Activated T-helper 1 cell treated with anti-CD3 and anti-CD28 coated beads, Interleukin-12 subunit alpha, Interleukin-12 subunit beta, Interleukin-2, Interleukin-4 antibody, amounts not matched to agents 30 ng/mL and 10 ng/mL and 1 ng/mL, durations not matched to agents 14 hours and 24 hours and 36 hours (primary cell): ENCODE measurements around the gene APC. TPM values are rescaled to one million over a fixed set of nuclear protein-coding genes. Genes with fewer than 3 reads are reported as not detected.

Experiments used
- total RNA-seq: library from RNA; stranded (reverse); gene quantifications from 2 replicates; pipeline ENCODE4 v1.2.3, GENCODE V29; 2022

APC gene
- total RNA-seq, 1 donor from 2014 or later, result 20.3 TPM

Other genes with a start within 250 kb of the APC start
- 72.0 and 72.5 TPM in 2 replicates for gene SRP19, start 123.4 kb downstream of the APC start, total RNA-seq
- gene REEP5, start 184.3 kb downstream of the APC start, total RNA-seq, result 77.5 and 77.9 TPM in 2 replicates
- gene DCP2, start 238.9 kb downstream of the APC start, total RNA-seq, result 78.9 and 82.5 TPM in 2 replicates